ENCODE data around the gene MYADM.

DNA sequence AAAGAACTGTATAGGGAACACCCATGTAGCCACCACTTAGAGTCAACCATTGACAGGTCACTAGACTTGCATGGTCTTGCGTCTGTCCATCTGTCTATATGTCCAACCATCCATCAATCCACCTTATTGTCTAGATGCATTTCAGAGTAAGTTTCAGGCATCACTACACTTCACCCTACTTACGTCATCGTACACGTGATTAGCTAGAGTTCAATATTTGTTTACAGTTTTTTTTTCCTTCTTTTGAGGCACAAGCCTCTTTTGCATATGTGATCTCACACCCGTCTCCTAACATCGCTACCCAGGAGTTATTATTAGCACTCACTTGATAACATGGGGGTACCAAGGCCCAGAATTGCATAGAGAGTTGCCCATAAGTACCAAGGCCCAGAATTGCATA lies 48.3 kb downstream of the MYADM start:
- TF ChIP-seq, protein P1, sequence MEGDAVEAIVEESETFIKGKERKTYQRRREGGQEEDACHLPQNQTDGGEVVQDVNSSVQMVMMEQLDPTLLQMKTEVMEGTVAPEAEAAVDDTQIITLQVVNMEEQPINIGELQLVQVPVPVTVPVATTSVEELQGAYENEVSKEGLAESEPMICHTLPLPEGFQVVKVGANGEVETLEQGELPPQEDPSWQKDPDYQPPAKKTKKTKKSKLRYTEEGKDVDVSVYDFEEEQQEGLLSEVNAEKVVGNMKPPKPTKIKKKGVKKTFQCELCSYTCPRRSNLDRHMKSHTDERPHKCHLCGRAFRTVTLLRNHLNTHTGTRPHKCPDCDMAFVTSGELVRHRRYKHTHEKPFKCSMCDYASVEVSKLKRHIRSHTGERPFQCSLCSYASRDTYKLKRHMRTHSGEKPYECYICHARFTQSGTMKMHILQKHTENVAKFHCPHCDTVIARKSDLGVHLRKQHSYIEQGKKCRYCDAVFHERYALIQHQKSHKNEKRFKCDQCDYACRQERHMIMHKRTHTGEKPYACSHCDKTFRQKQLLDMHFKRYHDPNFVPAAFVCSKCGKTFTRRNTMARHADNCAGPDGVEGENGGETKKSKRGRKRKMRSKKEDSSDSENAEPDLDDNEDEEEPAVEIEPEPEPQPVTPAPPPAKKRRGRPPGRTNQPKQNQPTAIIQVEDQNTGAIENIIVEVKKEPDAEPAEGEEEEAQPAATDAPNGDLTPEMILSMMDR (IDR thresholded peaks at IDR 0.05; ENCODE audit: poor library complexity, severe bottlenecking), result no peak
- TF ChIP-seq EZH2 (IDR thresholded peaks at IDR 0.05; ENCODE audit: borderline replicate concordance, insufficient read depth, low read length, poor library complexity, severe bottlenecking), result no peak
- TF ChIP-seq SMC3 (conservative IDR thresholded peaks at IDR 0.05; ENCODE audit: poor library complexity), result no peak
- TF ChIP-seq RAD21 (conservative IDR thresholded peaks at IDR 0.05), result no peak
- no peak for TF ChIP-seq POLR2AphosphoS5 (IDR thresholded peaks at IDR 0.05)

Data from neural cell (in vitro differentiated cells).